Skin epidermis (tissue), 12 donors: ENCODE measurements around the gene IGF2.

Experiments
- H3K27ac ChIP-seq, 21 experiments: fragments of 200-600 bp; sonication (generic) in 11 of 21; one replicate each; pipeline ENCODE4 v1.5.0; 2020; ENCODE audit warnings: mild to moderate bottlenecking in 3 of 21, inconsistent platforms in 2 of 21, moderate library complexity in 2 of 21
- H3K4me3 ChIP-seq, 7 experiments: fragments of 200-600 bp; sonication (generic) in 2 of 7; one replicate each; pipeline ENCODE4 v1.5.0; 2020; ENCODE audit warnings: inconsistent platforms in 2 of 7, mild to moderate bottlenecking in 2 of 7, moderate library complexity in 1 of 7

Gene IGF2

GRCh38 chr11:2156416-2157182, 17.4 kb upstream of the IGF2 start:
- Histone ChIP-seq H3K4me3 (no peak overlapping the region), H3K27ac (no peak overlapping the region)

GRCh38 chr11:2155511-2155910, 16.3 kb upstream of the IGF2 start:
- Histone ChIP-seq H3K27ac (no peak overlapping the region), H3K4me3 (no peak overlapping the region)

DNA sequence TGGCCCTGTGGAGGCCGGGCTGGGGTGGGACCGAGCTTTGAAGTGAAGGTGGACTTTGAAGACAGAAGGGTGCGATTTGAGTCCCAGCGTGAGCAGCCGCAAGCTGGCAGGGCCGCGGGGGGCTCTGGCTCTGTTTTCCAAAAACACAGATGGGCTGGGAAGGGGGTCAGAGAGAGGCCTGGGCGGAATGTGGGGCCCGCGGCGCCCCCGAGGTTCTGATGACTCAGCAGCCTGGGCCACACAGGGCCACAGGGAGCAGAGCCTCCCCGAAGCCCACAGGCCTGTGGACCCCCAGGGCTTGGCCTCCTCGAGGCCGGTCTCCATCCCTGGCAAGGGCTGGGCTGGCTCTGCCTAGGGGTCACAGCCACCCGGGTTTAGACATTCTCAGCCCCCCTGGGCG, 15.7 kb upstream of the IGF2 start:
- Histone ChIP-seq H3K4me3 (no peak overlapping the region), H3K27ac (no peak overlapping the region)

DNA sequence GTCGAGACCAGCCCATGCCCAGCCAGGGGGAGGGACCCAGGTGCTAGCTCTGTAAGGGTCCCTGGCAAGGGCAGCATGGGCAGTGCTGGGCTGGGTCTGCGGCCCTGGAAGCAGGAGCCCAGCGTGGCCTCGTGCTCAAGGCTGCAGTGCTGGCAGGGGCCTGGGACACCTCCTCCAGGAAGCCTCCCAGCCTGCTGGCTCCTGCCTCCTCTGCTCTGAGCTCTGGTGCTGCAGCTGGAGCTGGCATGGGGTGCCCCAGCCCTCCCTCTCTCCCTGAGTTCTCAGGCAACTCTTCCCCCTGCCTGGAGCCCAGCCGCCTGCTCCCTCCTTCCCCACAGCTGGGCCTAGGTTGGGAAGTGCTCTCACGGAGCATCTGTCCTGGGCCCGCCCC, 15.0 kb upstream of the IGF2 start:
- no peak overlapping the region for H3K27ac ChIP-seq
- H3K4me3 ChIP-seq: no peak overlapping the region

- no peak overlapping the region for H3K4me3 ChIP-seq
- H3K27ac ChIP-seq: no peak overlapping the region
These were observed 14.5 kb upstream of the IGF2 start for GRCh38 chr11:2153581-2154194.

- no peak overlapping the region for H3K4me3 ChIP-seq
- no peak overlapping the region for H3K27ac ChIP-seq
These were observed 12.5 kb upstream of the IGF2 start for GRCh38 chr11:2151500-2152257.

DNA sequence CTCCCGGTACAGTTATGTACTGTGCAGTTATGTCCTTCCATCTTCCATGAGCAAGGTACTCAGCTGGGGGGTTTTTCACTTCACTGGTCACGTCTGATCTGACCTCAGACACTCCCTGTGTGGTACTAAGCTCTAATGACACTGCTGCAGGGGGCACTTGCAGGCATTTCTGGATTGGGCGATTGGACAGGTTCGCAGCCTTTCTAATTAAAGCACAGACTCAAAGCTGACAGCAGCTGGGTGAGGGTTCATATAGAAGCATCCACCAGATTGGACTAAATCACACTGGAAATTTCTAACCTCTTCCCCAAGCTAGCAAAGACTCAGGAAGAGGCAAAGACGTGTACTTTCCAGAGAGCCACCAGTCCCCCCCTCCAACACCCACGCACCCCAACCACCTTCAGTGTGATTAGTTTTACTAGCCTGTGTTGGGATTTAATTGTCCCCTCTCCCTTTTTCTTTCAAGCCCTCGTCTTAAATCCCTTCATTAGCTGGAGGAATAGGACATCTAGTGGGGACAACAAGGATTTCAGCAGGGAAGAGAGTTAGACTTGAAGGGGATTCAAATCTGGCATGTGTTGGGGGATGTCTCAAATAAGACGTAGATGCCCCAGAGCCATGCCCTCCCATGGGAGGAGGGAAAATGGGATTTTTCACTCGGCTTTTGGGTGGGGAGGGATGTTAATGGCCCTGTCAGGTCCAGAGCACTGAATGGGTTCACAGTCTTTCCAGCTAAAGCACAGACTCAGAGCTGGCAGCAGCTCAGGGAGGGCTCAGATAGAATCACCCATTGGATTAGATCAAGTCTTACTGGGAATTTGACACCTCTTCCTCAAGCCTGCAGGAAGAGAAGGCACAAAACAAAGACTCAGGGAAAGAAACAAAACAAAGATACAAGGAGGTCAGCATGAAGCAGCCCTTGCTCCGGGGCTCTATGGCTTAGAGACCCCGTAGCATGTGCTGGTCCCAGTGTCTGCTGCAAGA, 11.0 kb upstream of the IGF2 start:
- Histone ChIP-seq H3K4me3 (no peak overlapping the region), H3K27ac (no peak overlapping the region)

DNA sequence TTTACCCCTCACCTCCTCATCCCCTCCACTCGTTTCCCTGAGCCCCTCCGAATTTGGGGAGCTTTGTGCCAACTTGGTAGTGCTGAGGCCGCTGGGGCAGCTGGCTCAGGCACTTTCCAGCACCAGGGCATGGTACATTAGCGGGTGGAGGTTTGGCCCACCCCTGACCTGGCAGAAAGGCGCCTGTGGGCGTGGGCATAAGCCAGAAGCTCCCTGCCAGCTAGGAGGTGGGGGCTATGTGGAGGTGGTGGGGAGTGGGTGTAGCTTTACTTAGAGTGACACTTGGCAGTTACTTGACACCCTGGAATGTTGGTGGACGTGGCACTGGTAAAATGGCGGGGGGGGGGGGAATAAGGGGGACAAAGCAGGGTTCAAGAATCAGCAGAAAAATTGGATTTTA, 10.3 kb upstream of the IGF2 start:
- H3K27ac ChIP-seq: no peak overlapping the region
- no peak overlapping the region for H3K4me3 ChIP-seq

- no peak overlapping the region for H3K27ac ChIP-seq
- H3K4me3 ChIP-seq: no peak overlapping the region
These were observed 9.4 kb upstream of the IGF2 start for GRCh38 chr11:2148595-2148994.

GRCh38 chr11:2147391-2147790, 8.2 kb upstream of the IGF2 start:
- no peak overlapping the region for H3K27ac ChIP-seq
- no peak overlapping the region for H3K4me3 ChIP-seq

GRCh38 chr11:2146051-2146450, 6.9 kb upstream of the IGF2 start:
- H3K4me3 ChIP-seq: no peak overlapping the region
- no peak overlapping the region for H3K27ac ChIP-seq

GRCh38 chr11:2144544-2145248, 5.5 kb upstream of the IGF2 start:
- no peak overlapping the region for H3K27ac ChIP-seq
- no peak overlapping the region for H3K4me3 ChIP-seq

DNA sequence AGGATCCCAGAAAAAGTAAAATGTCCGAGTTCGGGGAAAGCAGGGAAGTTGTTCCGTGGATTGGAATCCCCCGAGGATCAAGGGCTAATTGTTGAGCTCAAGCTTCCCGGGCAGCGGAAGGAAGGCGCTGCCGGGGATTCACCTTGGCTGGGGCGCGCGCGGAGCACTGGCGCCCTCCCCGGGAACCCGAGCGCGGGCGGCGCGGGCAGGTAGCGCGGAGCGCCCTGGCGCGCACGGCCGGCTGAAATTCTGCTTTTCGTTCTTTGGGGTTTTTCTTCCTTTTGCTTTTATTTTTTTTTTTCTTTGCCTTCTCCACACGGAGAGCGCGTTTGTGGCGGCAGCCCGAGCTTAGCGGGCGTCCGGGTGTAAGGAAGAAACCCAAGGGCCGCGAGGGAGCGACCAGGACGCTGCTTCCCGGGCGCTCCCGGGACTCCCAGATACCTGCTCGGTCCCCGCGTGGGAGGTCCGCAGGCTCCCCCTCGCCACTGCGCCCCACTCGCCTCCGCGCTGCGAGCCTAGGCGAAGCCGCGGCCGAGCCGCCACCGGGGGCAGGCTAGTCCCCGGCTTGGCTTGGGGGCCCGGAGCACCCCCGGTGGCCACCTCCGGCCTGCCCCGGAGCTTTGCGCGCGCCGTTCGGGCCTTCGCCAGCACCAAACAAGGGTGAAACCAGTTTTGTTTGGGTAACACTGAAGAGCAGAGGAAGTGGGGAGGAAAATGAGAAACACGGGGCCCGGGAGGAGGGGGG, 4.8 kb upstream of the IGF2 start:
- H3K4me3 ChIP-seq: no peak overlapping the region
- no peak overlapping the region for H3K27ac ChIP-seq

GRCh38 chr11:2143477-2143798, 4.2 kb upstream of the IGF2 start:
- H3K4me3 ChIP-seq: no peak overlapping the region
- H3K27ac ChIP-seq: no peak overlapping the region

- Histone ChIP-seq H3K4me3 (no peak overlapping the region), H3K27ac (no peak overlapping the region)
These were observed 3.6 kb upstream of the IGF2 start for GRCh38 chr11:2142762-2143202.

DNA sequence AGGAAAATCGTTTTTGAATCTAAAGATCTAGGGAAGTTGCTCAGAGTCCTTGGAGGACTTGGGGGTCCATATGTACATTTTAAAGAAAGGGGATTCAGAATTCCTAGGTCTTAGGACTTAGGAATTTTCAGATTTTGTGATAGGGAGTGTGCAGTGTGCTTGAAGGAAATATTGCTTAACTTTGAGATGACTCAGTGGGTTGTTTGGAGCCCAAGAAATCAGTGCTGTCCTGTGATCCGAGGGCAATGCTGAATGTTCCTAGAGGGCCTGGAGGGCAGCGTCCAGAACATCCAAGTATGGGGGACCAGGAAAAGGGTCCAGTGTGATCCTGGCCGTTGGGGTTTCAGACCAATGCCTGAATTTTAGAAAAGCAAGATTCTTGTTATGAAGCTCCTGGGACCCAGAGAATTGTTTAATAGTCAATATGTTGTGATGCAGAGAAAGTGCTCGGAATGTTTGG, 3.1 kb upstream of the IGF2 start:
- Histone ChIP-seq H3K4me3 (no peak overlapping the region), H3K27ac (no peak overlapping the region)

GRCh38 chr11:2140411-2141400, 1.5 kb upstream of the IGF2 start:
- H3K4me3 ChIP-seq: no peak overlapping the region

More at GRCh38 chr11:2140411-2141400, 1.5 kb upstream of the IGF2 start:
- no peak overlapping the region for H3K27ac ChIP-seq
